SJSA1 (cell line): Measurements from ENCODE around the gene PPP5C. TPM values are rescaled to one million over a fixed set of nuclear protein-coding genes. Genes with fewer than 3 reads are reported as not detected.
"Not testable (repeated sequence)": the region's sequence is repeated elsewhere in the genome, so short reads cannot be mapped to it uniquely, and the experiment has no call there.

Source experiments
- DNase-seq, 2 experiments: peaks; one replicate each; pipeline ENCODE4 v3.0.0-alpha.2; 2015 to 2020; ENCODE audit warnings: low spot score in 2 of 2, low read depth in 1 of 2
- H3K27ac ChIP-seq: fragments of 250-450 bp; sonication (Bioruptor Pico); 2 replicates; pipeline ENCODE4 v1.5.1; 2020; ENCODE audit warnings: mild to moderate bottlenecking, moderate library complexity
- H3K27me3 ChIP-seq: fragments of 250-450 bp; sonication (Bioruptor Pico); replicated peaks from 2 replicates; pipeline ENCODE4 v1.5.1; 2020; ENCODE audit warnings: mild to moderate bottlenecking, moderate library complexity
- H3K36me3 ChIP-seq: fragments of 250-450 bp; sonication (Bioruptor Pico); 2 replicates; pipeline ENCODE4 v1.5.1; 2020; ENCODE audit warnings: mild to moderate bottlenecking
- H3K4me1 ChIP-seq: fragments of 250-450 bp; sonication (Bioruptor Pico); replicated peaks from 2 replicates; pipeline ENCODE4 v1.6.1; 2021; ENCODE audit warnings: mild to moderate bottlenecking
- H3K4me3 ChIP-seq: fragments of 250-450 bp; sonication (Bioruptor Pico); 2 replicates; pipeline ENCODE4 v1.5.1; 2020; ENCODE audit warnings: mild to moderate bottlenecking
- H3K9me3 ChIP-seq: fragments of 250-450 bp; sonication (Bioruptor Pico); replicated peaks from 2 replicates; pipeline ENCODE4 v1.5.1; 2020; ENCODE audit warnings: mild to moderate bottlenecking
- total RNA-seq: library from RNA; depleted of rRNA; stranded (reverse); fragments of >200 nt; shearing (Covaris generic); gene quantifications from 2 replicates; pipeline ENCODE4 v1.2.3, GENCODE V29; 2014; rRNA removed

The PPP5C gene
- 77.3 and 79.9 TPM in 2 replicates for total RNA-seq

DNA sequence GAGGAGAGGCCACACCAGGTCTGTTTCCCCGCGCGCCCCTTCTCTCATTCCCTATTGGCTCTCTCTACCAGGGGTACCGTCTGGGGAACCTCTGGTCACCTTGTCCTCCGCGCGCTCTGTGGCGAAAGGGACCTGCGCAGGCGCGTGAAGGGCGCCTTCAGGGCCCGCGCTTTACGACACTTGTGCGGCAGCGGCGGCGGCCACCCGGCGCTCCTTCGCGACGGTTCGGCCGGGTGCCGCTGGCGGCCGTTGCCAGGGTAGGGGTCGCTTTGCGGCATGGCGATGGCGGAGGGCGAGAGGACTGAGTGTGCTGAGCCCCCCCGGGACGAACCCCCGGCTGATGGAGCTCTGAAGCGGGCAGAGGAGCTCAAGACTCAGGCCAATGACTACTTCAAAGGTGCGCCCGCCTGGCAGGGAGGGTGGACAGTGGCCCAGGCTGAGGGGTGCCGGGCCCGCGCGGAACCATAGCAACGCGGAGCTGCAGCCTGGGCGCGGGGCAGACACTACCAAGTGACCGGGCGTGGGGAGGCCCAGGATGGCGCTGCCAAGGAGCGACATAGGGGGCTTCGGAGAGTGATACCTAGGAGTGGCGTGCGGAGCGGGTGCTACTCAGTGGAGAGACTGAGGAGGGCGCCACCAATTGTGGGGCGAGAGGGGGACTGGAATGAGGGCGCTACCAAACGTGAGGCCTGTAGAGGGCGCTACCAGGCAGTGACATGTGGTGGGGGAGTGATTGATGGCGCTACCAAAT lies at the start of gene PPP5C:
Gene PPP5C (plus strand): TSS at position 267 of the 751 bp plus-strand sequence. CDS start 10 bp downstream, at position 277.
- H3K9me3 ChIP-seq = no peaks in the 10 kb centered on the region
- H3K4me1 ChIP-seq = peaks cover 37% of the 10 kb centered on the region
- peaks cover 18% of the 10 kb centered on the region for H3K36me3 ChIP-seq
- H3K27ac ChIP-seq = peak within 1 kb of the TSS; percentile 89
- peak within 1 kb of the TSS; percentile 99 for H3K4me3 ChIP-seq
- DNase-seq = peak; percentile 92 to 93
- H3K27me3 ChIP-seq = no peaks in the 10 kb centered on the region

DNA sequence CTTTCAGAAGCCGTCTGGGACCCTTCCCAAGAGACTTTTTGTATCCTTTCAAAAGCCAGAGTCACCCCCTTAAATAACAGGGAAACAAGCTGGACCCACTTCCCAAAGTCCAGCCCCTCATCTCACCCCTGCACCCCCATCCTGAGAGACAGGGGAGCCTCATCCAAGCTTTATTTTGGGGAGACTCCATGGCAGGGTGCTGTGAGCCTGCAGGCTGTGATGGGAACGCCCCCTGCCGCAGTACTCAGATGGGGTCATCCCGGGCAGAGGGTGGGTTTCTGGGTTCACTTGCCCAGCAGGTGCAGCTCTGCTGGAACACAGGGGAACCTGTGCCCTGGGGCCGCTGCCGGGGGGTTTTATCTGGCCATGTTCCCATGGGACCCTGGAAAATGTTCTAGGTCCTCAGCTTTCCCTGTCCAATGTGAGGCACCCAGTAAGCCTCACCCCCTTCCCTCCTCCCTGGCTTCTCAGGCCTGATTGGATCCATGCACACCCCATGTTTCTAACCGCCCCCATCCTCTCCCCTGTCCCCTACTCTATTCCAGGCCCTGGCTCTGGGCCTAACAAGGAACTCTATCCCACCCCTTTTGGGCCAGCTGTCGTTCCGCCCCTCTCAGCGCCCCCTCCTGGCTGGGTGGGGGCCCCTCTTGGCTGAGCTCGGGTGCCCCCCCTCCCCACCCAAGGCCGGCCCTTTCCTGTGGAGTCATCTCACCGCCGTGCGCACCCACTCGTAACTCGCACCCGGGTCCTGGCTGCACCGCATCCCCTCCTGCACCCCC lies 49.0 kb upstream of the PPP5C start:
- H3K4me3 ChIP-seq = no peak overlapping the region
- no peaks in the 10 kb centered on the region for H3K27me3 ChIP-seq
- H3K4me1 ChIP-seq = peaks cover 22% of the 10 kb centered on the region
- no peak for DNase-seq
- H3K9me3 ChIP-seq = no peaks in the 10 kb centered on the region
- H3K36me3 ChIP-seq = no peaks in the 10 kb centered on the region
- H3K27ac ChIP-seq = no peak overlapping the region

DNA sequence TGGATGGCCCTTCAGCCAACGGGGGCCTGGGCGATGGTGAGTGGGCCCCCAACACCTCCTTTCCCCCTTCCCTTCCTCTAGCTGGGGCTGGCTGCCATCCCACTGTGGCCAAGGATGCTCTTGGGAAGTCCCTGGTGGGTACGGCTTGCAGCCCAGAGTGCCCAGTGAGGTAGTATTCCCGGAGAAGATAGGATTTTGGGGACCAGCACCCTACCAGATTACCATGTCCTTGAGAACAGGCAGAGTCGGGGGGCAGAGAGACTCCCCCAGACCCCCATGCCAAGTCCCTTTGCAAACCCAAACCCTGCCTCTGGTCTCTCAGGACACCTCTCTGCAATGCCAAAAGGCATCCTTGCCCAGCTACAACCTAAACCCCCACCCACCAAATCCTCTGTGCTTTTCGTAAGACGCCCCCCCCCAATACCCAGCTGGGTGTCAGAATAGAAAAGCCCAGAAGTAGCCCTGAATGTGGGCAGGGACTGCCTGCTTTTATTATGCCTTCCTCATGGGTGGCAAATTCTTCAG lies 48.3 kb upstream of the PPP5C start:
- no peak overlapping the region for H3K4me3 ChIP-seq
- H3K27ac ChIP-seq = no peak overlapping the region
- H3K36me3 ChIP-seq = no peaks in the 10 kb centered on the region
- peaks cover 22% of the 10 kb centered on the region for H3K4me1 ChIP-seq
- DNase-seq = no peak
- H3K27me3 ChIP-seq = no peaks in the 10 kb centered on the region
- no peaks in the 10 kb centered on the region for H3K9me3 ChIP-seq

DNA sequence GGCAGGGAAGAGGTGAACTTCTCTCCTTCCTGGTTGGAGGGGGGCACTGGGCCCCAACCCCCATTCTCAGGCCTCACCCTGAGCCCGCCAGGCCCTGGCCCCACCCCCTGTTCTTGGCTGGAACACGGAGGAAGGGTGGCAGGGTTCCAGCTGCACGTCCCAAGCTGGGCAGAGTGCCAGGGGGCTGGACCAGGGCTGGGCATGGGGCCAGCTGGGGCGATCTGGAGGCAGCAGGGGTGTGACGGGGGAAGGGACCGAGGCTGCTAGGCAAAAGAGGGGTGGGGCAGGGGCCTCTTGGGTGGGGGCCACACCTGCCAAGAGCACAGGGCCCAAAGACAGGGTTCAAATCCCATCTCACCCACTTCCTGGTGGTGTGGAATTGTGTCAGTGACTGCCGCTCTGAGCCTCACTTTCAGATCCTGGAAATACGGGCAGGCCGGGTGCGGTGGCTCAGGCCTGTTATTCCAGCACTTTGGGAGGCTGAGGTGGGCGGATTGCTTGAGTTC lies 47.8 kb upstream of the PPP5C start:
- peak; percentile 84 to 87 for DNase-seq
- no peak overlapping the region for H3K27ac ChIP-seq
- H3K27me3 ChIP-seq = no peaks in the 10 kb centered on the region
- no peaks in the 10 kb centered on the region for H3K9me3 ChIP-seq
- peaks cover 22% of the 10 kb centered on the region for H3K4me1 ChIP-seq
- no peak overlapping the region for H3K4me3 ChIP-seq
- no peaks in the 10 kb centered on the region for H3K36me3 ChIP-seq

DNA sequence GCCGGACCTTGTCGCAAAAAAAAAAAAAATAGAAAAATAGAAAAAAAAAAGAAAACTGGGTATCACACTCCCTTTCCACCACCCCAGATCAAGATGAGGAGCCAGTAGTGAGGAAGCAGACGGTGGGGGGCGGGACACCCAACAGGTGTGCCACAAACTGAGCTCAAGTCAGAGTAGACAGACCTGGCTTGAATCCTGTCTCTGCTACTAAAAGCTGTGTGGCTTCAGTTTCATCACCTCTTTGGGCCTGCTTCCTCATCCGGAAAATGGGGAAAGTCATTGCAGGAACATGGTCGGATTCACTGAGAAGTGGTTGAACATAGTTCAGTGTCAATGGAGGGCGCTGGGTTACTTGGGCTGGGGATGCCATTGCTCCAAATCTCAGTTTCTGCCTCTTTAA lies 47.2 kb upstream of the PPP5C start:
- Histone ChIP-seq H3K36me3 (no peaks in the 10 kb centered on the region), H3K4me1 (peaks cover 22% of the 10 kb centered on the region), H3K9me3 (no peaks in the 10 kb centered on the region), H3K27ac (no peak overlapping the region), H3K27me3 (no peaks in the 10 kb centered on the region), H3K4me3 (no peak overlapping the region)
- DNase-seq = no peak

- Histone ChIP-seq H3K4me1 (peaks cover 28% of the 10 kb centered on the region), H3K27ac (no peak overlapping the region), H3K9me3 (peaks cover 8% of the 10 kb centered on the region), H3K4me3 (no peak overlapping the region), H3K36me3 (no peaks in the 10 kb centered on the region), H3K27me3 (no peaks in the 10 kb centered on the region)
- DNase-seq = no peak
Measured at GRCh38 chr19:46303322-46303690, 43.6 kb upstream of the PPP5C start.

GRCh38 chr19:46303691-46304397 lies 43.0 kb upstream of the PPP5C start:
- peak in 1 of 2 experiments; percentile 50 for DNase-seq
- Histone ChIP-seq H3K4me1 (peaks cover 23% of the 10 kb centered on the region), H3K9me3 (peaks cover 8% of the 10 kb centered on the region), H3K4me3 (no peak overlapping the region), H3K36me3 (no peaks in the 10 kb centered on the region), H3K27ac (no peak overlapping the region), H3K27me3 (no peaks in the 10 kb centered on the region)

GRCh38 chr19:46306501-46306900 lies 40.4 kb upstream of the PPP5C start:
- H3K9me3 ChIP-seq = peaks cover 8% of the 10 kb centered on the region
- H3K27me3 ChIP-seq = no peaks in the 10 kb centered on the region
- H3K27ac ChIP-seq = no peak overlapping the region
- no peaks in the 10 kb centered on the region for H3K36me3 ChIP-seq
- peaks cover 6% of the 10 kb centered on the region; the same call in 1 of the 2 replicates for H3K4me1 ChIP-seq
- no peak overlapping the region for H3K4me3 ChIP-seq
- no peak for DNase-seq

DNA sequence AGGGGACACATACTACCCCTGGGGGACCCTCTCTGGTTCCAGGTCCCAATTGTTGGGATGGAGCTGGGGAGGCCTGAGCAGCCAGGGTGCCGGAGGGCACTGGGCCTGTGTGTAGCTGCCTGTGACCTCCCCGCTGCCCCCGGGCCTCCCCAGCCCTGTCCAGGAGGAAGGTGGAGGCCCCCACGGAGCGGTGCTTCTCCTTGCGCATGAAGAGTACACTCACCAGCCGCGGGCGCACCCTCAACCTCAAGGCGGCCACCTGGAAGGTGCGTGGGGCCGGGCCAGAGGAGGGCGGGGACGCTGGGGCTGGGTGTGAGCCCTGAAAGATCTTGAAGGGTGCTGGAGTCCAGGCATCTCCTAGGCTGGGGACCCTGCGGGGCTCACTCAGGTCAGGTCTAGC lies 38.4 kb upstream of the PPP5C start:
- Histone ChIP-seq H3K36me3 (no peaks in the 10 kb centered on the region), H3K4me3 (no peak overlapping the region), H3K4me1 (peaks cover 11% of the 10 kb centered on the region; the same call in 1 of the 2 replicates), H3K9me3 (peaks cover 8% of the 10 kb centered on the region), H3K27me3 (no peaks in the 10 kb centered on the region), H3K27ac (no peak overlapping the region)
- DNase-seq = no peak

DNA sequence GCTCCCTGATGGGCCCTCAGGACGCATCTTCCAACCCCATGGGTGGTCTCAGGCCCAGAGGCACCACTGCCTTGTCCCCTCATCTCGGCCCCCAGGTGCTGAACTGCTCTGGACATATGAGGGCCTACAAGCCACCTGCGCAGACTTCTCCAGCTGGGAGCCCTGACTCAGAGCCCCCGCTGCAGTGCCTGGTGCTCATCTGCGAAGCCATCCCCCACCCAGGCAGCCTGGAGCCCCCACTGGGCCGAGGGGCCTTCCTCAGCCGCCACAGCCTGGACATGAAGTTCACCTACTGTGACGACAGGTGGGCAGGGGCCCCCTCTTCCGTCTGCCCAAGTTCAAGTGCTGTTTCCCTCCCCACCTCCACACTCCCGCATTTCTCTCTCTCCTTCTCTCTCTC lies 37.8 kb upstream of the PPP5C start:
- Histone ChIP-seq H3K27me3 (no peaks in the 10 kb centered on the region), H3K27ac (no peak overlapping the region), H3K4me3 (no peak overlapping the region), H3K4me1 (peaks cover 12% of the 10 kb centered on the region; the same call in 1 of the 2 replicates), H3K36me3 (no peaks in the 10 kb centered on the region), H3K9me3 (peaks cover 8% of the 10 kb centered on the region)
- DNase-seq = no peak

- DNase-seq = no peak
- H3K4me1 ChIP-seq = peaks cover 13% of the 10 kb centered on the region; the same call in 1 of the 2 replicates
- H3K9me3 ChIP-seq = peaks cover 3% of the 10 kb centered on the region
- no peaks in the 10 kb centered on the region for H3K36me3 ChIP-seq
- no peak overlapping the region for H3K27ac ChIP-seq
- no peak overlapping the region for H3K4me3 ChIP-seq
- no peaks in the 10 kb centered on the region for H3K27me3 ChIP-seq
Measured at GRCh38 chr19:46311444-46311843, 35.4 kb upstream of the PPP5C start.

DNA sequence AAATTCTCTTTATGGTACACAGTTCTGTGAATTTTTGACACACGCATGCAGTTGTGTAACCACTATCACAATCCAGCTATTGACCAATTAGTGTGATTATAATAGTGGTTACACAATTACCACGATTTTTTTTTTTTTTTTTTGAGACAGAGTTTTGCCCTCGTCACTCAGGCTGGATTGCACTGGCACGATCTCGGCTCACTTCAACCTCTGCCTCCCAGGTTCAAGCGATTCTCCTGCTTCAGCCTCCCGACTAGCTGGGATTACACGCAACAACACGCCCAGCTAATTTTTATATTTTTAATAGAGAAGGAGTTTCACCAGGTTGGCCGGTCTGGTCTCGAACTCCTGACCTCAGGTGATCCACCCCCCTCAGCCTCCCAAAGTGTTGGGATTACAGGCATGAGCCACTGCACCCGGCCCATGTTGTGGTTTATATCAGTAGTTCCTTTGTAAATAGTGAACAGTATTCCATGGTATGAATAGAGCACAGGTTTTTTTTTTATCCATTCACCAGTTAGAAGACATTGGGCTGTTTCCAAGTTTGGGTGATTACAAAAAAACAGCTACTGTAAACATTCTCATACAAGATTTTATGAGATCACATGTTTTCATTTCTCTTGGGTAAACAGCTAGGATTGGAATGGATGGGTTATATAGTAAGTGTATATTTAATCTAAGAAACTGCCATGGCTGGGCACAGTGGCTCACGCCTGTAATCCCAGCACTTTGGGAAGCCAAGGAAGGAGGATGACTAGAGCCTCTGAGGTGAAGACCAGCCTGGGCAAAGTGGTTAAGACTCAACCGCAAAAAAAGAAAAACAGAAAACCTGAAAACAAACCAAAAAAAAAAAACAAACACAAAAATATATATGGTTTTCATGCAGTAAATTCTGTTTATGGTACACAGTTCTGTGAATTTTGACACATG lies 33.1 kb upstream of the PPP5C start:
- peaks cover 13% of the 10 kb centered on the region; the same call in 1 of the 2 replicates for H3K4me1 ChIP-seq
- not testable (repeated sequence) for H3K27me3 ChIP-seq, H3K36me3 ChIP-seq, H3K9me3 ChIP-seq, H3K27ac ChIP-seq, H3K4me3 ChIP-seq
- peak; percentile 71 to 84 for DNase-seq
